ENCODE data around the gene SULF2.
A peak's percentile ranks its signal among the peaks of the same experiment; 100 is the strongest.

SULF2 gene

GRCh38 chr20:47668313-47669151, 116.7 kb downstream of the SULF2 start:
- no peak for DNase-seq (ENCODE audit: low read depth)

- no peak for DNase-seq (ENCODE audit: low read depth)
Measured at GRCh38 chr20:47667531-47668312, 117.6 kb downstream of the SULF2 start.

GRCh38 chr20:47667086-47667485, 118.2 kb downstream of the SULF2 start:
- no peak for DNase-seq (ENCODE audit: low read depth)

GRCh38 chr20:47666304-47666703, 119.0 kb downstream of the SULF2 start:
- no peak for DNase-seq (ENCODE audit: low read depth)

- DNase-seq (ENCODE audit: low read depth) = no peak
Measured at GRCh38 chr20:47665221-47665991, 119.9 kb downstream of the SULF2 start.

GRCh38 chr20:47664744-47665143, 120.5 kb downstream of the SULF2 start:
- DNase-seq (ENCODE audit: low read depth) = no peak

GRCh38 chr20:47664068-47664437, 121.2 kb downstream of the SULF2 start:
- no peak for DNase-seq (ENCODE audit: low read depth)

- peak; percentile 63 for DNase-seq (ENCODE audit: low read depth)
Measured at GRCh38 chr20:47663354-47664067, 121.8 kb downstream of the SULF2 start.

- DNase-seq (ENCODE audit: low read depth) = no peak
Measured at GRCh38 chr20:47662483-47663353, 122.6 kb downstream of the SULF2 start.

- no peak for DNase-seq (ENCODE audit: low read depth)
Measured at GRCh38 chr20:47661714-47662113, 123.6 kb downstream of the SULF2 start.

- no peak for DNase-seq (ENCODE audit: low read depth)
Measured at GRCh38 chr20:47660983-47661700, 124.1 kb downstream of the SULF2 start.

- no peak for DNase-seq (ENCODE audit: low read depth)
Measured at GRCh38 chr20:47660602-47660905, 124.7 kb downstream of the SULF2 start.

- no peak for DNase-seq (ENCODE audit: low read depth)
Measured at GRCh38 chr20:47659904-47660601, 125.2 kb downstream of the SULF2 start.

GRCh38 chr20:47656318-47656717, 129.0 kb downstream of the SULF2 start:
- DNase-seq (ENCODE audit: low read depth) = no peak

GRCh38 chr20:47655635-47656034, 129.6 kb downstream of the SULF2 start:
- no peak for DNase-seq (ENCODE audit: low read depth)

- no peak for DNase-seq (ENCODE audit: low read depth)
Measured at GRCh38 chr20:47654370-47654769, 130.9 kb downstream of the SULF2 start.

- no peak for DNase-seq (ENCODE audit: low read depth)
Measured at GRCh38 chr20:47653869-47654268, 131.4 kb downstream of the SULF2 start.

GRCh38 chr20:47652794-47653193, 132.5 kb downstream of the SULF2 start:
- DNase-seq (ENCODE audit: low read depth) = no peak

- no peak for DNase-seq (ENCODE audit: low read depth)
Measured at GRCh38 chr20:47652301-47652700, 133.0 kb downstream of the SULF2 start.

- no peak for DNase-seq (ENCODE audit: low read depth)
Measured at GRCh38 chr20:47648943-47649342, 136.3 kb downstream of the SULF2 start.
